Thymus (tissue), 11 donors: ENCODE results near the gene NDUFS6. TPM values are rescaled to one million over a fixed set of nuclear protein-coding genes. Genes with fewer than 3 reads are reported as not detected.

ENCODE experiments used
- DNase-seq, 9 donors: peaks; one replicate each; pipeline ENCODE4 v3.0.0-alpha.2; 2013; ENCODE audit warnings: low spot score in 9 of 9, low read depth in 6 of 9, missing footprints in 1 of 9
- H3K27ac ChIP-seq, 2 donors: one replicate each; pipeline ENCODE4 v1.5.1; 2013; ENCODE audit warnings: control low read depth in 1 of 2, low read depth in 1 of 2, low read length in 1 of 2, mild to moderate bottlenecking in 1 of 2, moderate library complexity in 1 of 2
- H3K27me3 ChIP-seq, 2 donors: one replicate each; pipeline ENCODE4 v1.5.1; 2013; ENCODE audit warnings: low read length in 1 of 2; ENCODE audit not compliant: control insufficient read depth in 2 of 2, insufficient read depth in 1 of 2
- H3K36me3 ChIP-seq, 2 donors: one replicate each; pipeline ENCODE4 v1.5.1; 2013; ENCODE audit warnings: low read length in 1 of 2, mild to moderate bottlenecking in 1 of 2, moderate library complexity in 1 of 2; ENCODE audit not compliant: control insufficient read depth in 2 of 2, insufficient read depth in 2 of 2
- H3K4me1 ChIP-seq, 2 donors: one replicate each; pipeline ENCODE4 v1.5.1; 2013; ENCODE audit warnings: low read length in 2 of 2; ENCODE audit not compliant: control insufficient read depth in 2 of 2, insufficient read depth in 2 of 2
- H3K4me3 ChIP-seq, 2 donors: one replicate each; pipeline ENCODE4 v1.5.1; 2013; ENCODE audit warnings: low read length in 2 of 2, control low read depth in 1 of 2, mild to moderate bottlenecking in 1 of 2
- H3K9me3 ChIP-seq, 2 donors: one replicate each; pipeline ENCODE4 v1.5.1; 2013; ENCODE audit warnings: low read length in 1 of 2, mild to moderate bottlenecking in 1 of 2; ENCODE audit not compliant: control insufficient read depth in 2 of 2, insufficient read depth in 1 of 2
- WGBS: extraction: QIAGEN DNeasy Blood & Tissue Kit; methylation state at CpG from one replicate; pipeline ENCODE4 v1.1.7; 2013; 5-methylcytosine and 5-hydroxymethylcytosine counted together
- polyA plus RNA-seq: library from polyadenylated mRNA; stranded (reverse); fragments of 200-250 nt; gene quantifications from one replicate; pipeline ENCODE4 v1.2.3, GENCODE V29; 2013
- total RNA-seq: library from RNA; stranded (reverse); fragments of 120-200 nt; gene quantifications from one replicate; pipeline ENCODE4 v1.2.4, GENCODE V29; 2013
- donor health status: healthy.

NDUFS6 gene
- total and polyA plus RNA-seq, 2 donors, result 42.8 to 55.0 TPM

GRCh38 chr5:1763960-1764605 lies 37.1 kb upstream of the NDUFS6 start:
- Histone ChIP-seq H3K9me3 (no peaks in the 10 kb centered on the region), H3K27ac (no peak overlapping the region), H3K36me3 (no peaks in the 10 kb centered on the region), H3K4me1 (no peaks in the 10 kb centered on the region), H3K4me3 (no peak overlapping the region), H3K27me3 (peaks cover 2 to 35% of the 10 kb centered on the region in 2 donors)
- 88% methylated on average over 32 of the region's 32 CpGs for WGBS
- no peak for DNase-seq

GRCh38 chr5:1764606-1764960 lies 36.6 kb upstream of the NDUFS6 start:
- no peak overlapping the region for H3K4me3 ChIP-seq
- no peaks in the 10 kb centered on the region for H3K9me3 ChIP-seq
- no peak for DNase-seq
- H3K4me1 ChIP-seq, result no peaks in the 10 kb centered on the region
- 90% methylated on average over 11 of the region's 11 CpGs for WGBS
- H3K36me3 ChIP-seq, result no peaks in the 10 kb centered on the region
- peaks cover 2 to 33% of the 10 kb centered on the region in 2 donors for H3K27me3 ChIP-seq
- H3K27ac ChIP-seq, result no peak overlapping the region

DNA sequence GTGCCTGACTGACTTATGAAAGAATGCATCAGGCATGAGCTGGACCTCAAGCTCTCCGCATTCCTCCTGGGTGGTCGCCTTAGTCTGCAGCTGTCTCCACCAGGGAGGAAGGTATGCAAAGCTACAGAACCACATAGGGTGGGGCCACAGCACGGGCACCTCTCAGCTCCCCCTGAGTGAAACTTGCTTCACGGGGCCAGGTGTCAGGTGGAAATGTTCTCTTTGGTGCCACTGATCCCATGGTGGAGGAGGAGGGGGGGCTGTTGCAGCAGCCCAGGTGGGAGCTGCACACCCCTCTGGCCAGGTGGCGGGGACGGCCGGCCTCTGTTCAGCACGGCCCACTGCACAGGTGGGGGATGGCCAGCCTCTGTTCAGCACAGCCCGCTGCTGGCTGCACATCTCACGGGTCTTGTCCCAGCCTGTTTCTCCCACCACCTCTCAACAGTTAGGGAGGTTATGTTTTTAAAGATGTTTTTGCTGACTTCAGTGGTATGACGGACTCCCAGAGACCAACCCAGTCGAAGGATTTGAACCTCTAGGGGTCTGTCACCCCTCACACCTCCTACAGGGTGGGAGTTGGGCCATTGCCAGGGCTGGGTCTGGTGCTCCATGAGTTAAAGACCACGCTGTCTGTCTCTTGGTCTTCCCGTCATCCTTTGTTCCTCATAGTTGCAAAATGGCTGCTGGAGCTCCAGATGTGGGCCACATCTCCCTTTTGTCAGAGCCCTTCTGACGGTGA lies 35.9 kb upstream of the NDUFS6 start:
- peaks cover 2 to 33% of the 10 kb centered on the region in 2 donors for H3K27me3 ChIP-seq

DNA sequence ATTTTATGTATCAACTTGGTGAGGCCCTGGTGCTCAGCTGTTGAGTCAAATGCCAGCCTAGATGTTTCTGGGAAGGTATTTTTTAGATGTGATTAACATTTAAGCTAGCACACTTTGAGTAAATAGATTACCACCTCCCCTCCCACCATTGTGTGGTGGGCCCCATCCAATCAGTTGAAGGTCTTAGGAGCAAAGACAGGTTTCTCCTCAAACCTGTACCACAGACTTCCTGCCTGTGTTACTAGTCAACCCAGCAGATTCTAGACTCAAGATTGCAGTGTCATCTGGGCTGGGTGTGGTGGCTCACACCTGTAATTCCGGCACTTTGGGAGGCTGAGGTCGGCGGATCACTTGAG lies 35.3 kb upstream of the NDUFS6 start:
- WGBS, result 96% methylated on average over 3 of the region's 3 CpGs
- Histone ChIP-seq H3K4me3 (no peak overlapping the region), H3K36me3 (no peaks in the 10 kb centered on the region), H3K27me3 (peaks cover 2 to 32% of the 10 kb centered on the region in 2 donors), H3K27ac (no peak overlapping the region), H3K9me3 (no peaks in the 10 kb centered on the region), H3K4me1 (no peaks in the 10 kb centered on the region)
- DNase-seq, result no peak

More for the DNA sequence above, 35.9 kb upstream of the NDUFS6 start:
- Histone ChIP-seq H3K36me3 (no peaks in the 10 kb centered on the region), H3K4me3 (no peak overlapping the region), H3K4me1 (no peaks in the 10 kb centered on the region), H3K9me3 (no peaks in the 10 kb centered on the region), H3K27ac (no peak overlapping the region)
- DNase-seq, result no peak
- WGBS, result 86% methylated on average over 15 of the region's 15 CpGs

DNA sequence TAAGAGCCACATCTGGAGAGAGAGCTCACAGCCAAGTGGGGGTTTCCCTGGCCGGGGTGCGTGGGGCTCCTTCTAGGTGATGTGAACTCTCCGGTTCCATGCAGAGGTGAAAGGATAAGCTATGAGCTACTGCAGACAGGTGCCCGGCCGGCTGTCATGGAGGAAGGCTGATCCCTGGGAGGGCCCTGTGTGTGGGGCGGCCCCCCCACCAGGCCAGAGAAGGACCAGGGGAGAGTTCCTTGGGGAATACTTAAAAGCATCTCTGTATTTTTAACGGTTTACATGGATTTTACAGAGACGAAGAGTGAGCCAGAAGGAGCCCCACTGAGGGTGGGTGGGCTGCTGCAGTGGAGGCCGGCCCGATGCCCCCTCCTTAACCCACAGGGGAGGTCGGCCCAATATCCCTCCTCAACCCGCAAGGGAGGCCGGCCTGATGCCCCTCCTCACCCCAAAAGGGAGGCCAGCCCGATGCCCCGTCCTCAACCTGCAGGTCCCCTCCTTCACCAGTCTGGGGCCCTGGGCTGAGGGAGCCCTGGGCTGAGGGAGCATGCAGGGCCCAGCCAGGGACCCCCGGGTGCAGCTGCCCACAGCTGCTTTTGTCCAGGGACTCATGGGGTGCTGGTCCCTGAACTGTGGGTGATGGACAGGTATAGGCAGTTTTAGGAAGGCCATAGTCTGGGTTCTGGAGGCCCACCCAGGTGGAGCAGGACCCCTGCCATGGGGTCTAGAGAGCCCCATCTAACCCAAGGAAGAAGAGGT lies 33.5 kb upstream of the NDUFS6 start:
- H3K9me3 ChIP-seq, result no peaks in the 10 kb centered on the region
- H3K4me1 ChIP-seq, result no peaks in the 10 kb centered on the region
- H3K36me3 ChIP-seq, result no peaks in the 10 kb centered on the region
- no peak overlapping the region for H3K4me3 ChIP-seq
- H3K27me3 ChIP-seq, result peaks cover 2 to 28% of the 10 kb centered on the region in 2 donors
- 89% methylated on average over 16 of the region's 16 CpGs for WGBS
- DNase-seq, result no peak
- H3K27ac ChIP-seq, result no peak overlapping the region

DNA sequence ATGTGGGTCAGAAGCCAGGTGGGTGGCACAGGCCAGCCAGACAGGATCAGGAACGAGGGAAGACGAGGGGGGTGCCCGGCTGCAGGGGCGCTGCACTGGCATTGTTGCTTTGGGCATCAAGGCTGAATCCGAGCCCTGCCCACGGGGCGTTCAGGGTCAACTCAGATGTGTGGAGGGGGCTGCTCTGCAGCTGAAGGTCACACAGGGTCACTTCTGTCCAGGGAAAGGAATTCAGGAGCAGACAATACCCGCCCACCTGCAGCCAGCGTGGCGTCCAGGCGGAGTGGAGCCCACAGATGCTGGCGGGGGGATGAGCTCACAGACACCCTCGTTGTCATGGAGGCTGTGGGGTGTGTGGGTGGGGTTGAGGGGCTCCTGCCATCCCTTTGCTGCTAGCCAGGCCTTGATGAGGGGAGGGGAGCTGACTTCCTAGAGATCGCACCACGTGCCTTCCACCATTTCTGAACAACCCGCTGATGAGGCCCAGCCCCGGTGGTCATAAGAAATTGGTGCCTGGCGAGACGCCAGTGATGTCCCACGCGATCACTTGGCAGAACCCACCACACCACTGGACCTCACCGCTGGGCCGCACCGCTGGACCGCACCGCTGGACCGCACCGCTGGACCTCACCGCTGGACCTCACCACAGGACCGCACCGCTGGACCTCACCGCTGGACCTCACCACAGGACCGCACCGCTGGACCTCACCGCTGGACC lies 32.8 kb upstream of the NDUFS6 start:
- 96% methylated on average over 32 of the region's 35 CpGs for WGBS
- H3K27me3 ChIP-seq, result peaks cover 2 to 20% of the 10 kb centered on the region in 2 donors
- no peaks in the 10 kb centered on the region for H3K9me3 ChIP-seq
- H3K36me3 ChIP-seq, result no peaks in the 10 kb centered on the region
- H3K27ac ChIP-seq, result no peak overlapping the region
- H3K4me1 ChIP-seq, result no peaks in the 10 kb centered on the region
- no peak overlapping the region for H3K4me3 ChIP-seq
- DNase-seq, result no peak

- 95% methylated on average over 47 of the region's 54 CpGs for WGBS
- Histone ChIP-seq H3K27me3 (peaks cover 2 to 15% of the 10 kb centered on the region in 2 donors), H3K27ac (no peak overlapping the region), H3K9me3 (no peaks in the 10 kb centered on the region), H3K4me1 (no peaks in the 10 kb centered on the region), H3K4me3 (no peak overlapping the region), H3K36me3 (no peaks in the 10 kb centered on the region)
- DNase-seq, result no peak
Measured at GRCh38 chr5:1769017-1769640, 32.1 kb upstream of the NDUFS6 start.

GRCh38 chr5:1769752-1770442 lies 31.3 kb upstream of the NDUFS6 start:
- Histone ChIP-seq H3K4me3 (no peak overlapping the region), H3K27me3 (peaks cover 2 to 8% of the 10 kb centered on the region in 2 donors), H3K9me3 (no peaks in the 10 kb centered on the region), H3K4me1 (no peaks in the 10 kb centered on the region), H3K36me3 (no peaks in the 10 kb centered on the region), H3K27ac (no peak overlapping the region)
- no peak for DNase-seq
- WGBS, result 92% methylated on average over 30 of the region's 30 CpGs
